ENCODE data around the gene F2RL1. TPM values are rescaled to one million over a fixed set of nuclear protein-coding genes. Genes with fewer than 3 reads are reported as not detected.

F2RL1 gene
- total and polyA plus RNA-seq, 2 of the 8 experiments (the other 6 are each of a cell fraction or from before 2014, with no cell fraction given), result 23.2 to 26.6 TPM

DNA sequence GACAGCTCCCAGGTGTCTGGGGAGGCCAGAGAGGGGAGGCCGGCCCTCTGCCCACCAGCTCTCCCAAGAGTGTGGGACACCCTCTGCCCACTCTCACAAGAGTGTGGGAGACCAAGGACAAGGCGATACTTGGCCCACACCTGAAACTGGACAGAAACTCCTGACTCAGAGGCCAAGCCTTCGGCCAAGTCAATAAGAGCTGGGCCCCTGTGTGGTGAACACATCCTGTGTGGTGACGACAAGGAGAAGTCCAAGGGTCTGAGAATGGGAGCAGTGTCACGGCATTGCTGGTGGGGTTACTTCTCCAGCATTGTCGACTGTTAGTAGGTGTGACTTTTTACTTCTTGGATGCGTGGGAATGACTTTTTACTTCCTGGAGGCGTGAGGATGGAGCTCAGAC lies 14.6 kb upstream of the F2RL1 start:
- Histone ChIP-seq H2AK5ac (ENCODE audit: low read depth, low read length) (peak overlapping the region; percentile 1; the same call in 1 of the 2 replicates), H3K56ac (replicated peaks; ENCODE audit: insufficient read length, low read depth, low read length) (no peak overlapping the region), H4K91ac (replicated peaks; ENCODE audit: insufficient read length, low read length) (peak overlapping the region; percentile 20), H2AFZ (ENCODE audit: low read length) (no peak overlapping the region), H3K4me2 (ENCODE audit: insufficient read depth in 1 of 2, low read depth in 2 of 2, low read length in 2 of 2) (no peak overlapping the region), H2BK5ac (ENCODE audit: low read depth, low read length) (peak overlapping the region; percentile 10; the same call in 1 of the 2 replicates), H3K36me3 (ENCODE audit: control insufficient read depth in 2 of 4, insufficient read depth in 4 of 4, low read length in 3 of 4) (no peaks in the 10 kb centered on the region), H4K5ac (ENCODE audit: insufficient read length, low read depth, low read length) (no peak overlapping the region), H2BK12ac (ENCODE audit: low read depth, low read length) (peak overlapping the region; percentile 20), H3K18ac (ENCODE audit: extremely low read depth, low read length) (0 out of 2 replicates have a peak overlapping the region, but pooled peaks have one; percentile 3), H2BK20ac (ENCODE audit: low read length) (peak overlapping the region; percentile 49), H2BK15ac (ENCODE audit: low read length) (peak overlapping the region; percentile 97; the same call in 1 of the 2 replicates), H4K20me1 (replicated peaks in 1 of 2; ENCODE audit: control insufficient read depth in 1 of 2, insufficient read depth in 2 of 2, low read length in 2 of 2) (no peaks in the 10 kb centered on the region), H3K9me3 (ENCODE audit: insufficient read depth in 2 of 2, low read depth in 1 of 2, low read length in 1 of 2) (no peaks in the 10 kb centered on the region), H3K27ac (ENCODE audit: low read depth, low read length) (no peak overlapping the region), H3K4me1 (replicated peaks in 1 of 4; ENCODE audit: control insufficient read depth in 3 of 4, insufficient read depth in 4 of 4, low read length in 3 of 4) (peaks cover 8 to 20% (median 15%) of the 10 kb centered on the region in 4 experiments; a peak in 6 of 7 replicates), H3K79me2 (ENCODE audit: control insufficient read depth in 1 of 2, insufficient read depth in 2 of 2, low read length in 2 of 2) (no peaks in the 10 kb centered on the region), H3K23me2 (ENCODE audit: low read depth, low read length) (peaks cover 2% of the 10 kb centered on the region), H3K4ac (replicated peaks; ENCODE audit: insufficient read length, low read depth, low read length) (no peak overlapping the region), H3K4me3 (ENCODE audit: extremely low read depth in 1 of 4, insufficient read depth in 2 of 4, low read depth in 3 of 4, low read length in 4 of 4) (no peak overlapping the region), H4K8ac (ENCODE audit: extremely low read depth, insufficient read depth, low read length) (no peak overlapping the region), H3K79me1 (ENCODE audit: low read depth, low read length) (no peaks in the 10 kb centered on the region), H2BK120ac (replicated peaks; ENCODE audit: low read depth, low read length) (no peak overlapping the region), H3K14ac (ENCODE audit: insufficient read length) (no peak overlapping the region), H3K23ac (ENCODE audit: insufficient read length) (no peak overlapping the region), H3K9ac (replicated peaks in 1 of 4; ENCODE audit: extremely low read depth in 1 of 4, low read depth in 3 of 4, low read length in 3 of 4) (no peak overlapping the region), H3K27me3 (replicated peaks in 1 of 4; ENCODE audit: control insufficient read depth in 3 of 4, extremely low read depth in 1 of 4, insufficient read depth in 3 of 4, low read length in 3 of 4) (no peaks in the 10 kb centered on the region; a peak in 1 of 7 replicates)
- ChIA-PET CTCF (ENCODE audit: partially characterized antibody) (interaction anchor here (0.6 to 2.2 kb wide), 5 partner anchors 15 to 749 kb away, joined by 3 to 4 read pairs (median 3); no protein-coding TSS in a partner anchor), POLR2A (ENCODE audit: partially characterized antibody) (interaction anchor here (1.4 to 11.5 kb wide), 2 partner anchors 14 to 226 kb away, joined by 4 to 131 read pairs; partner anchors contain the start of genes AGGF1 and F2RL1)
- WGBS, 2 experiments (ENCODE audit: extremely low coverage in 1 of 2, insufficient coverage in 1 of 2, insufficient read length in 1 of 2, insufficient replicate concordance in 2 of 2, low coverage in 1 of 2, low lambda C conversion rate in 2 of 2, missing lambda C conversion rate in 1 of 2), result 88% methylated on average over 8 of the region's 8 CpGs; no CpG with 5 or more reads in 1 of the 2 experiments
- FAIRE-seq (no peak), DNase-seq (ENCODE audit: low read depth in 1 of 2, low spot score in 2 of 2) (no peak)
- TF ChIP-seq CBX8 (IDR thresholded peaks at IDR 0.05; ENCODE audit: borderline replicate concordance, low read depth, low read length) (no peak), EZH2 (IDR thresholded peaks at IDR 0.05; ENCODE audit: low read depth, low read length, severe bottlenecking) (no peak)
